Right cardiac atrium (tissue), 5 donors: Measurements from ENCODE around the gene LHX5. TPM values are rescaled to one million over a fixed set of nuclear protein-coding genes. Genes with fewer than 3 reads are reported as not detected.

Source experiments
- ATAC-seq, 2 donors: fragments of 200-7000 bp; cut with Tn5 transposase; one replicate each; pipeline versions ENCODE4 v1.8.0 to v1.9.1; 2020; ENCODE audit warnings: moderate library complexity in 2 of 2, mild to moderate bottlenecking in 1 of 2
- DNase-seq, 3 donors: peaks; one replicate each; pipeline ENCODE4 v3.0.0-alpha.2; 2020
- H3K27ac ChIP-seq: one replicate; pipeline ENCODE4 v1.5.1; 2013; ENCODE audit warnings: mild to moderate bottlenecking, low read length, control low read depth, moderate library complexity
- H3K27me3 ChIP-seq: one replicate; pipeline ENCODE4 v1.6.1; 2013; ENCODE audit not compliant: control insufficient read depth, insufficient read depth
- H3K4me1 ChIP-seq: one replicate; pipeline ENCODE4 v1.6.1; 2013; ENCODE audit warnings: low read length; ENCODE audit not compliant: control insufficient read depth, insufficient read depth
- H3K4me3 ChIP-seq: one replicate; pipeline ENCODE4 v1.5.1; 2013; ENCODE audit warnings: low read length, control low read depth
- H3K9me3 ChIP-seq: one replicate; pipeline ENCODE4 v1.6.1; 2013; ENCODE audit warnings: low read length; ENCODE audit not compliant: control insufficient read depth
- WGBS: extraction: QIAGEN DNeasy Blood & Tissue Kit; methylation state at CpG from one replicate; pipeline ENCODE4 v1.1.7; 2013; 5-methylcytosine and 5-hydroxymethylcytosine counted together
- intact Hi-C, 4 donors: fragments of 100-400 bp; cut with DNase I; formaldehyde crosslinking; loops; one replicate each; pipeline versions ENCODE4 v1.11.0 to v1.14.0; 2022 to 2023
- polyA plus RNA-seq: library from polyadenylated mRNA; stranded (reverse); fragments of 200-250 nt; gene quantifications from one replicate; pipeline ENCODE4 v1.2.3, GENCODE V29; 2013
- total RNA-seq, 4 donors: library from RNA; stranded (reverse); fragmentation: NEBNext Ultra II Directional; extraction: Animal tissue kit (Norgen Biotek cat#: 25700); gene quantifications; one replicate each; pipeline ENCODE4 v1.2.1, GENCODE V29; 2021
- donor health status: healthy with polysubstance abuse.
- donor health status: DM: no; HTN: yes; CAD: no.
- donor health status: DM: no; HTN: no; CAD: no.
- donor health status: DM: no; HTN: yes; CAD: no; lungs with severe emphysema.
- donor health status: DM: yes; HTN: yes; CAD: no.

Gene LHX5
- total and polyA plus RNA-seq, 5 donors, result not detected

DNA sequence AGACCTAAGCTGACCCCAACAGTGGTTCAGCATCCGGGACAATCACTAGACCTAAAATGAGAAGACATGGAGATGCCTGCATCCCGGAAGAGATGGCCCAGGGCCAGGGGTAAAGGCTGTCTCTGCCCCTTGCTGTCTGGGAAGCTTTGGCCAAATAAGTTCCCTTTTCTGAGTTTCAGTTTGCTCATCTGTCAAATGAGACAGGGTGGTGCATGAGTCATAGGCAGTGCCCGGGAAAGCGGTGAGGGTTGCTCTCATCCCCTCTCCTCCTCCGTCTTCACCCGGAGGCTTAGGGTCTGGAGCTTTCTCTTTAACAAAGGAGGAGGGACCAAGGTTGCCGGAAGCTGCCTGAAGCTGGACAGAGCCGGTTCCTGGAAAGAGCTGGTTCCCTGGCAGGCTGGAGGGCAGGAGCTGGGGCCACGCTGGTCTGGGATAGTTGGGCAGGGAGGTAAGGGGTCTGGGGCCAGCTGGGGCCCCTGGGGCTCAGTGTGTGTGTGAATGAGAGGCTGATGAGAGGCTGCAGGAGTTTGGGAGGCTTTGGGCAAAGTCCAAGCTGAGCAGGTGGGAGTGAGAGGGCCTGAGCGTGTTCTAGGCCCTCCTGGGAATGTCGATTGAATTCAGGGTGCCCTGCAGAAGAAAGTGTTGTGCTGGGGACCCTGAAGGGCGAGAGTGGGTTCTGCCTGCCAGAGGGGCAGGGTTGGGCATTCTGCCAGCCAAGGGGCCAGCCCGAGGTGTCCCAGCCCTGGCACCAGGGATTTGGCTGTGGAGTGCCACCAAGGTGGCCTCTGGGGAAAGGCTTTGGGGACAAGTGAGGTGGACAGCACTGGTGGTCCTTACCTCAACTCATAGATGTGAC lies 49.4 kb downstream of the LHX5 start, which contains the start of gene SDSL:
SDSL (plus strand) TSS at position 351 of the 856 bp plus-strand sequence. CDS start 5,603 bp downstream, outside the sequence.
- Histone ChIP-seq H3K4me1 (no peaks in the 10 kb centered on the region), H3K4me3 (peak within 1 kb of the TSS; percentile 45), H3K9me3 (no peaks in the 10 kb centered on the region), H3K27me3 (no peaks in the 10 kb centered on the region), H3K27ac (no peak within 1 kb of the TSS)
- WGBS, result 8% methylated on average over 13 of the region's 13 CpGs
- intact Hi-C loops, result loop anchor here (5.0 to 10.0 kb wide), 3 partner anchors 107 to 227 kb away; no protein-coding TSS in a partner anchor
- DNase-seq (peak; percentile 69 to 87 (median 83)), ATAC-seq (peak; percentile 91 to 92)

DNA sequence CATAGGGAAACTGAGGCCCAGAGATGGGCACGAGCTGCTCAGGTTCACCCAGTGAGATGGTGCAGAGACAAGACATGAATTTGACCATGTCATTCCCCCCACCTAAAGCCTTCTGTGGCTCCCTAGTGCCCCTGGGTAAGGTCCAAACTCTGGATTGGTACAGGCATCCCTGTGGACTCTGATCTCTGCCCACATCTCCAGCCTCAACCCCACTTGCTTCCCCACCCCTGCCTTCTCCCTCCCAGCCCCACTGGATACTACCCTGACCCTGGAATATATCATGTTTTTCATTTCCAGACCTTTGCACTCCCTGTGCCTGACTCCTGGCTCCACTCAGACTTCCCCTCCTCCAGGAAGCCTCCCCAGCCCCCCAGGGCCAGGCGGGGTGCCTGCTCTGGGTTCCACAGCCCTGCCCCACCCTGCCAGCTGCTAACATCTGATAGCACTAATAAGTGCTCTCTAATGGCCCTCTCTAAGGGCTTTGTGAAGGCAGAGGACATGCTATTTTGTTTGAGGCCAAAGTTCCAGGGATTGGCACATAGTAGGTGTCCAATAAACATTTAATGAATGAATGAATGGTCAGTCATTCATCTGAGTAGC lies 50.6 kb downstream of the LHX5 start:
- WGBS, result 75% methylated on average over 2 of the region's 2 CpGs
- Histone ChIP-seq H3K9me3 (no peaks in the 10 kb centered on the region), H3K27me3 (no peaks in the 10 kb centered on the region), H3K4me3 (no peak overlapping the region), H3K4me1 (no peaks in the 10 kb centered on the region), H3K27ac (no peak overlapping the region)
- ATAC-seq (no peak), DNase-seq (no peak)
- intact Hi-C loops, result loop anchor here (5.0 to 10.0 kb wide), 3 partner anchors 106 to 226 kb away; no protein-coding TSS in a partner anchor

DNA sequence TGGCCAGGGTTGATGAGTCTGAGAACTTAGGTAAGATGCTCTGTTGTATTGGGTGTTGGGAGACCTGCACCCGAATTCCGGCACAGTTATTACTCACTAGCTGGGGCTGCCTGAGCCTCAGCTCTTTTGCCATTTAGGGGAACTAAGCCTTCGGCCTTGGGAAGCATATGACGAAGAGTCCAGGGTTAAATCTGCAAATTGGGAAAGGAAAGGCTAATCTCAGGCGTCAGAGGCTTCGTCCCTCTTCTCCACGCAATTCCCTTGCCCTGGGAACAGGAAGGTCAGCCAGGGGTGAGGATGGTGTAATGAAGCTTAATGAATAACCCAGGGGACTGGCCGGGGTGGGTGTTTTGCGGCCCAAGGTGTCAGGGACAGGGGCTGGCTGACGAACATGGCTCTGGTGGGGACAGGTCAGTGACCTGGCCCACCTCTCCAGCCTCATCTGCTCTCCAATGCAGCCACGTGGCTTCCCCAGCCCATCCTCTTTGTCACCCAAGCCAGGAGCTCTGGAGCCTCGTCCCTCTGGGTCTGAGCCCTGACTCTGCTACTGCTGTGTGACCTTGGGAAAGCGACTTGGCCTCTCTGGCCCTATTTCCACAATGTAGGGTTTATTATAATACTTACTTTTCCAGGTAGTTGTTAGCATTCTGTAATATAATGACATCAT lies 53.3 kb downstream of the LHX5 start:
- Histone ChIP-seq H3K4me3 (no peak overlapping the region), H3K27ac (no peak overlapping the region), H3K27me3 (no peaks in the 10 kb centered on the region), H3K4me1 (no peaks in the 10 kb centered on the region), H3K9me3 (no peaks in the 10 kb centered on the region)
- 32% methylated on average over 13 of the region's 13 CpGs for WGBS
- intact Hi-C loops, result no loop called here
- ATAC-seq, result peak; percentile 31 to 43
- peak in 2 of 3 donors; percentile 63 to 68 for DNase-seq

DNA sequence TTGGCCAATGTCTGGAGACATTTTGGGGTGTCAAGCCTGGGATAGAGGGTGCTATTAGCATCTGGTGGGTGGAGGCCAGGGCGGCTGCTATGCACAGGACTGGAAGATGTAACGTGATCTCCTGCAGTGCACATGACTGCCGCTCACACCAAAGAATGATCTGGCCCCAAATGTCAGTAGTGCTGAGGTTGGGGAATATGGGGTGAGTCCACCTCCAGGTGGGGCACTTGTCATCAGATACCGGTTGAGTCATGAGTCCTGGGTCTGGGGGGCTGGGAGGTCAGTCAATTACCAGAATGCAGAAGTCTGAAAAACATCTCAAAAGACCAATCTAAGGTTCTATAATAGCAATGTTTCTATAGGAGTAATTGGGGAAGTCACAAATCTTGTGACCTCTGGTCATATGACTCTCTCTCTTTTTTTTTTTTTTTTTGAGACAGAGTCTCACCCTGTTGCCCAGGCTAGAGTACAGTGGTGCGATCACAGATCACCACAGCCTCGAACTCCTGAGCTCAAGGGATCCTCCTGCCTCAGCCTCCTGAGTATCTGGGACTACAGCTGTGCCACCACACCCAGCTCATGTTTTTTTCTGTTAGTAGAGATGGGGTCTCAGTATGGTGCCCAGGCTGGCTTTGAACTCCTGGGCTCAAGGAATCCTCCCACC lies 55.4 kb downstream of the LHX5 start:
- 50% methylated on average over 6 of the region's 6 CpGs for WGBS
- no peak for ATAC-seq

GRCh38 chr12:113414519-113415038 lies 57.1 kb downstream of the LHX5 start:
- ATAC-seq (no peak), DNase-seq (no peak)
- intact Hi-C loops, result no loop called here
- no peak overlapping the region for H3K27ac ChIP-seq
- H3K27me3 ChIP-seq, result no peaks in the 10 kb centered on the region
- no peaks in the 10 kb centered on the region for H3K9me3 ChIP-seq
- no peaks in the 10 kb centered on the region for H3K4me1 ChIP-seq
- H3K4me3 ChIP-seq, result no peak overlapping the region
- 80% methylated on average over 9 of the region's 9 CpGs for WGBS

More for the DNA sequence above, 55.4 kb downstream of the LHX5 start:
- intact Hi-C loops, result no loop called here
- DNase-seq, result no peak
- H3K27me3 ChIP-seq, result no peaks in the 10 kb centered on the region
- H3K4me1 ChIP-seq, result no peaks in the 10 kb centered on the region
- H3K9me3 ChIP-seq, result no peaks in the 10 kb centered on the region
- H3K27ac ChIP-seq, result no peak overlapping the region
- H3K4me3 ChIP-seq, result no peak overlapping the region

DNA sequence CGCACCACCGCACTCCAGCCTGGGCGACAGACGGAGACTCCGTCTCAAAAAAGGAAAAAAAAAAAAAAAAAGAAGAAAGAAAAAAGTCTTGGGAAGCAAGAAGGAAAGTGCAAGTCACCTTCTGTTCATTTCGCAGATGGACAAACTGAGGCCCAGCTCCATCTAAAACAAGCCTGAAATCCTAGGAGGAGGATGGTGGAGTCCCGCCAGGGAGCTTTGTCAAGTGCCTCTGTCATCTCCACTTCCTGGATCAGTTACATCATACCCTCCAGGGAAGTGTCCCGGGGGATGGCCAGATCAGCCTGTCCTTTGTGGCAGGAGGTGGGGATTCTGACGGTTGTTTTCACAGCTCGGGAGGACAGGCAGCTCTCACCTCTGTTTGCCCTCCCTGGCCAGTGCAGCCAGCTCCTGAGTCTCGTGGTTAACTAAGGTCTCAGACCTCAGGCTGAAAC lies 58.2 kb downstream of the LHX5 start:
- ATAC-seq, result peak; percentile 51 to 73
- intact Hi-C loops, result no loop called here
- WGBS, result 53% methylated on average over 11 of the region's 11 CpGs

More for the DNA sequence above, 58.2 kb downstream of the LHX5 start:
- Histone ChIP-seq H3K27me3 (no peaks in the 10 kb centered on the region), H3K4me1 (no peaks in the 10 kb centered on the region), H3K4me3 (no peak overlapping the region), H3K27ac (no peak overlapping the region), H3K9me3 (no peaks in the 10 kb centered on the region)
- DNase-seq, result peak; percentile 57 to 70 (median 69)

Other genes starting within 250 kb of the LHX5 start
- gene SLC8B1, start 136.8 kb downstream of the LHX5 start, total RNA-seq, result 10 to 100 TPM; 11.6 to 16.0 (median 14.0) TPM
- 10.8 TPM for gene SLC8B1, start 136.8 kb downstream of the LHX5 start, polyA plus RNA-seq
- 10 to 100 TPM; 48.4 to 54.3 (median 51.4) TPM for gene PLBD2, start 113.3 kb downstream of the LHX5 start, total RNA-seq
- gene PLBD2, start 113.3 kb downstream of the LHX5 start, polyA plus RNA-seq, result 33.7 TPM
- under 1 TPM in 3 of 4 donors, not detected in 1; 0.26 to 0.58 (median 0.34) TPM for gene SDS, start 68.0 kb downstream of the LHX5 start, total RNA-seq
- gene SDS, start 68.0 kb downstream of the LHX5 start, polyA plus RNA-seq, result 0.52 TPM
- 1 to 10 TPM; 4.2 to 9.5 (median 5.7) TPM for gene SDSL, start 49.5 kb downstream of the LHX5 start, total RNA-seq
- gene SDSL, start 49.5 kb downstream of the LHX5 start, polyA plus RNA-seq, result 8.0 TPM